Epithelial cell of umbilical artery (primary cell): Measurements from ENCODE around the gene LRRTM2. TPM values are rescaled to one million over a fixed set of nuclear protein-coding genes. Genes with fewer than 3 reads are reported as not detected.

ENCODE experiments used
- total RNA-seq: library from RNA; depleted of rRNA; stranded (reverse); fragments of >200 nt; gene quantifications from 2 replicates; pipeline ENCODE4 v1.2.3, GENCODE V29; 2014

The LRRTM2 gene, protein sequence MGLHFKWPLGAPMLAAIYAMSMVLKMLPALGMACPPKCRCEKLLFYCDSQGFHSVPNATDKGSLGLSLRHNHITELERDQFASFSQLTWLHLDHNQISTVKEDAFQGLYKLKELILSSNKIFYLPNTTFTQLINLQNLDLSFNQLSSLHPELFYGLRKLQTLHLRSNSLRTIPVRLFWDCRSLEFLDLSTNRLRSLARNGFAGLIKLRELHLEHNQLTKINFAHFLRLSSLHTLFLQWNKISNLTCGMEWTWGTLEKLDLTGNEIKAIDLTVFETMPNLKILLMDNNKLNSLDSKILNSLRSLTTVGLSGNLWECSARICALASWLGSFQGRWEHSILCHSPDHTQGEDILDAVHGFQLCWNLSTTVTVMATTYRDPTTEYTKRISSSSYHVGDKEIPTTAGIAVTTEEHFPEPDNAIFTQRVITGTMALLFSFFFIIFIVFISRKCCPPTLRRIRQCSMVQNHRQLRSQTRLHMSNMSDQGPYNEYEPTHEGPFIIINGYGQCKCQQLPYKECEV
- under 0.01 and 3.0 TPM in 2 replicates for total RNA-seq

GRCh38 chr5:138874771-138875551 lies at the start of gene LRRTM2:
Gene LRRTM2, minus strand, starts transcription at chr5:138875335. Its CDS starts 424 bp downstream, at chr5:138874911.

Other genes starting within 250 kb of the LRRTM2 start
- gene CTNNA1, start 121.9 kb downstream of the LRRTM2 start, total RNA-seq, result 430 and 586 TPM in 2 replicates